Chondrocyte (in vitro differentiated cells): ENCODE measurements around the gene SMC6. TPM values are rescaled to one million over a fixed set of nuclear protein-coding genes. Genes with fewer than 3 reads are reported as not detected.
A peak's percentile ranks its signal among the peaks of the same experiment; 100 is the strongest.

Experiments used
- DNase-seq: peaks from one replicate; pipeline ENCODE4 v3.0.0; 2021; ENCODE audit warnings: mixed read lengths, low spot score
- H3K27ac Mint-ChIP-seq: one replicate; pipeline ENCODE4 v1.8.0; 2021; ENCODE audit warnings: mild to moderate bottlenecking, moderate library complexity, mixed read lengths; ENCODE audit not compliant: unreplicated experiment
- H3K27me3 Mint-ChIP-seq: 2 replicates; pipeline ENCODE4 v1.8.0; 2021; ENCODE audit warnings: low read depth, mixed read lengths
- H3K36me3 Mint-ChIP-seq: 2 replicates; pipeline ENCODE4 v1.8.0; 2021; ENCODE audit warnings: low read depth, mixed read lengths
- H3K4me1 Mint-ChIP-seq: 2 replicates; pipeline ENCODE4 v1.8.0; 2021; ENCODE audit warnings: low read depth, mild to moderate bottlenecking, mixed read lengths
- H3K4me3 Mint-ChIP-seq: one replicate; pipeline ENCODE4 v1.8.0; 2021; ENCODE audit warnings: mild to moderate bottlenecking, moderate library complexity, mixed read lengths; ENCODE audit not compliant: unreplicated experiment
- H3K9me3 Mint-ChIP-seq: 2 replicates; pipeline ENCODE4 v1.8.0; 2021; ENCODE audit warnings: low read depth, mixed read lengths
- CTCF ChIP-seq: fragments of 200-600 bp; sonication (generic); IDR thresholded peaks from 2 replicates; pipeline ENCODE4 v1.5.0; 2021; ENCODE audit warnings: antibody characterized with exemption, mild to moderate bottlenecking, moderate library complexity
- long read RNA-seq: library from polyadenylated mRNA; stranded (forward); transcript quantifications from one replicate; pipeline ENCODE4 v2.0.0, GENCODE V29; 2021
- total RNA-seq: library from RNA; stranded (reverse); gene quantifications from 3 replicates; pipeline ENCODE4 v1.2.1, GENCODE V29; 2021

Gene SMC6, protein sequence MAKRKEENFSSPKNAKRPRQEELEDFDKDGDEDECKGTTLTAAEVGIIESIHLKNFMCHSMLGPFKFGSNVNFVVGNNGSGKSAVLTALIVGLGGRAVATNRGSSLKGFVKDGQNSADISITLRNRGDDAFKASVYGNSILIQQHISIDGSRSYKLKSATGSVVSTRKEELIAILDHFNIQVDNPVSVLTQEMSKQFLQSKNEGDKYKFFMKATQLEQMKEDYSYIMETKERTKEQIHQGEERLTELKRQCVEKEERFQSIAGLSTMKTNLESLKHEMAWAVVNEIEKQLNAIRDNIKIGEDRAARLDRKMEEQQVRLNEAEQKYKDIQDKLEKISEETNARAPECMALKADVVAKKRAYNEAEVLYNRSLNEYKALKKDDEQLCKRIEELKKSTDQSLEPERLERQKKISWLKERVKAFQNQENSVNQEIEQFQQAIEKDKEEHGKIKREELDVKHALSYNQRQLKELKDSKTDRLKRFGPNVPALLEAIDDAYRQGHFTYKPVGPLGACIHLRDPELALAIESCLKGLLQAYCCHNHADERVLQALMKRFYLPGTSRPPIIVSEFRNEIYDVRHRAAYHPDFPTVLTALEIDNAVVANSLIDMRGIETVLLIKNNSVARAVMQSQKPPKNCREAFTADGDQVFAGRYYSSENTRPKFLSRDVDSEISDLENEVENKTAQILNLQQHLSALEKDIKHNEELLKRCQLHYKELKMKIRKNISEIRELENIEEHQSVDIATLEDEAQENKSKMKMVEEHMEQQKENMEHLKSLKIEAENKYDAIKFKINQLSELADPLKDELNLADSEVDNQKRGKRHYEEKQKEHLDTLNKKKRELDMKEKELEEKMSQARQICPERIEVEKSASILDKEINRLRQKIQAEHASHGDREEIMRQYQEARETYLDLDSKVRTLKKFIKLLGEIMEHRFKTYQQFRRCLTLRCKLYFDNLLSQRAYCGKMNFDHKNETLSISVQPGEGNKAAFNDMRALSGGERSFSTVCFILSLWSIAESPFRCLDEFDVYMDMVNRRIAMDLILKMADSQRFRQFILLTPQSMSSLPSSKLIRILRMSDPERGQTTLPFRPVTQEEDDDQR
- 20.1 to 21.0 TPM (median 21.0 TPM) in 3 replicates for total RNA-seq
- long read RNA-seq, full-length matches to known transcripts: 43 of 56 reads
- long read RNA-seq, partial matches to known transcripts: 0 of 56 reads
- long read RNA-seq, other reads (novel, unspliced or antisense): 13 of 56 reads

DNA sequence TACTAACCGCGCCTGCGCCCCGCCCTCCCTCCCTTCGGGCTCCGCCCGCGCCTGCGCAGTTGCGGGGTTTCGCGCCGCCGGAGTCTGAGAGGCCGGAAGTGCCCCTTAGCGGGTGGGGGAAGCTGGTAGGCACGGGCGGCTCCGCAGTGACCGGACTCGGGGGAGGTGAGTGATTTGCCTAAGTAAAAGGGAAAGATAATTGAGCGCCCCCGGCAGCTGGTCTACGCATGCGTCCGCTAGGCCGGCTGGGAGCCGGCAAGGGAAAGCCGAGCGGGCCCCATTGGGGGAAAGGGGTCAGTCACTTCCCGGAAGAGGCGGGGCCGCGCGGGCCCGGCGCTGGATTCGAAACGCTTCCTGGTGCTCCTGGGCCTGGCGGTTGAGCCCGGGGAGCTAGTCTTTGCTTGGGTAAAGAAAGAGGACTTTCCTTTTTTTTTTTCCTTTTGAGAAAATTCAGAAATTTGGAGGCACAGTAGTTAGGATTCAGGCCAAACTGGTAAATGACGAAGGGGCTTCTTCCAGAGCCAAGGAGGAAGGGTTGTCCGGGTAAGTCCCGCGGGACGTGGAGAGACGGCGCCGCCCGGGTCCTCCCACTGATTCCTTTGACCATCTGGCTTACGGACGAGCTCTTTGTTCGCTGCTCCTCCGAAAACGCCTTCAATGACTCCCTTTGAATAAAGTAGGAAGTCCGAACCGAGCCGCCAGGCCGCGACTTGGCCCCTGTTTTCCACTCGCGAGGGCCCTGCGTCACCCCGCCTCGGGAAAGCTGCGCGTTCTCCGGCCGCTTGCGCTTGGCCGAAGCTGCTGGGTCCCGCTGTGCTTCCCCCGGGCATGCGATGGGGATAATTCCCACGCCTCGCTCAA, at the start of gene SMC6, which contains the start of gene GEN1:
Gene SMC6, minus strand, starts transcription at position 8 of the 861 bp plus-strand sequence. CDS start 7,864 bp downstream, outside the sequence.
Gene GEN1, plus strand, starts transcription at position 336 of the 861 bp plus-strand sequence. CDS start 5,806 bp downstream, outside the sequence.
- DNase-seq: peak; percentile 94
- Mint-ChIP-seq H3K27me3 (no peaks in the 10 kb centered on the region), H3K4me3 (peak within 1 kb of the TSS; percentile 97), H3K9me3 (no peaks in the 10 kb centered on the region), H3K27ac (peak within 1 kb of the TSS; percentile 99), H3K4me1 (peaks cover 45% of the 10 kb centered on the region), H3K36me3 (no peaks in the 10 kb centered on the region)
- TF ChIP-seq CTCF: no peak

DNA sequence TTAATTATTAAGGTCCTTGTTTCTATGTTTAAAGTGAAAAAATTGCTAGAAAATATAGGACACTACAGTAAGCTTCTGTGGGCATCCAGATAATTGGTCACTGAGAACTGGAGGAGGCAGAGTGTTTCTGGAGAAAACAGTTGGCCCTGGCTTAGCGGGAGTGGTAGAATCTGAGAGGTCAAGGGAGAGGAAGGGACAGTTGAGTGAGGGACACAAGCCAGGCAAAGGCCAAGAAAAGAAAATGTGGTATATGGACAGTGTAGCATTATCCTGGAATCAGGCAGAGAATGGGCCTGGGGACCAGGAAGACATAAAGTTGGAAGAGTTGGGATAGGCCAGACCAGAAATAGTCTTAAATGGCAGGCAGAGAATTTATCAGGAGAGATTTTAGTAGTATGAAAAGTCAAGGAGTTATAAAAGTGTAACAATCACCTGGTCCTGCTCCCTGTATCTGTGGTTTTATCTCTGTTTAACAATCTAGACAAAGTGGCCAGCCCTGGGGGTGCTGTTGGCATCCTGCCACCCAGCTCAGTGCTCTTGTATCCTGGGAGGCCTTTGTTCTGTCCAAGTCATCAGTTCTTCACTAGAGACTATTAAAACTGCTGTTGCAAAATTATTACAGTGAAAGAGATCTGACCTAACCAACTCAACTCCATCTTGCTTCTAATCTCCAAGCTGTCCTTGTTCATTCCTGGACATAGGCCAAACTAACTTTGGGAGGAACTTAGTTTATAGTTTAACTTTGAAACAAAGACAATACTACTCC, 47.3 kb upstream of the SMC6 start:
- Mint-ChIP-seq H3K9me3 (no peaks in the 10 kb centered on the region), H3K4me1 (no peaks in the 10 kb centered on the region), H3K27ac (no peak overlapping the region), H3K27me3 (peaks cover 9% of the 10 kb centered on the region), H3K36me3 (no peaks in the 10 kb centered on the region), H3K4me3 (no peak overlapping the region)
- DNase-seq: no peak
- TF ChIP-seq CTCF: no peak

GRCh38 chr2:17800219-17800618, 46.6 kb upstream of the SMC6 start:
- no peaks in the 10 kb centered on the region for H3K9me3 Mint-ChIP-seq
- H3K27ac Mint-ChIP-seq: no peak overlapping the region
- H3K27me3 Mint-ChIP-seq: peaks cover 10% of the 10 kb centered on the region
- no peaks in the 10 kb centered on the region for H3K36me3 Mint-ChIP-seq
- no peak overlapping the region for H3K4me3 Mint-ChIP-seq
- no peak for TF ChIP-seq CTCF
- DNase-seq: no peak
- no peaks in the 10 kb centered on the region for H3K4me1 Mint-ChIP-seq

DNA sequence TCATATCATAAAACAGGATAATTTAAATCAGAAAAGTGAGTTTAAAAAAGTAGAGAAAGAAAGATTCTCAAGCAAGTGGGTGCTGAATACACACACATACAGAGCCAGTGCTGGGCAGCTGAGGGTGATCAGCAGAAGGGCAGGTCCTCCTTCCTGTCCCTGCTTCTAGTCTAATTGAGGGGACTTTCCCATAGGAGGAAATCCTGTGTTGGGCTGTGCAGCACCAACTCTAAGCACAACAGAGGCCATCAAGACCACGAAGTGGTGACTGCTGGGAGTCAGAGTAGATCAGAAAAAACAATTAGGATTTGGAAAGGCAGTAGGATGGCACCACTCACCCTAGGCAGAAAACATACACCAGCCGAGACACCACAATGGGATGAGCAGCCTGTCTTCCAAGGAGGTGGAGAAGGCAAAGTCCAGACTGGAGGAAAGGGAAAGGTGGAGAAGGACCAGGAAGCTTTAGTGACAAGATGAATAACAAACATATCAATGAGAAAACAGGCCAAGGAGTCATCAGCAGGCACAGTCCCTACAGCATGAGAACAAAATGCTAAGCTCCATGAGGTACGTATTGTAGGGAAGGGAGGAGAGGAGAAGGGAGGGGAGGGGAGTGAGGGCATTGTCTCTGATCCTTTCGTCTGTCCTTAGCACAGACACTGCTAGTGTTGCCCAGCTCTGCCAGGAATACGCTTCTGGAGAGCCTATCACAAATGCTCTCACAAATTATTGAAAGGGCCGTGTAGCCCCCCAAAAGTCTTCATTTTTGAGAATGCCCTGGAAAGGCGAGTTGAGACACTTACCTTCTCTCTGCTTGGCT, 45.9 kb upstream of the SMC6 start:
- Mint-ChIP-seq H3K27me3 (peaks cover 12% of the 10 kb centered on the region), H3K9me3 (no peaks in the 10 kb centered on the region), H3K4me1 (no peaks in the 10 kb centered on the region), H3K4me3 (no peak overlapping the region), H3K36me3 (no peaks in the 10 kb centered on the region), H3K27ac (peak overlapping the region; percentile 46)
- DNase-seq: no peak
- TF ChIP-seq CTCF: no peak
